ENCODE data around the gene CORO6.

Gene CORO6

DNA sequence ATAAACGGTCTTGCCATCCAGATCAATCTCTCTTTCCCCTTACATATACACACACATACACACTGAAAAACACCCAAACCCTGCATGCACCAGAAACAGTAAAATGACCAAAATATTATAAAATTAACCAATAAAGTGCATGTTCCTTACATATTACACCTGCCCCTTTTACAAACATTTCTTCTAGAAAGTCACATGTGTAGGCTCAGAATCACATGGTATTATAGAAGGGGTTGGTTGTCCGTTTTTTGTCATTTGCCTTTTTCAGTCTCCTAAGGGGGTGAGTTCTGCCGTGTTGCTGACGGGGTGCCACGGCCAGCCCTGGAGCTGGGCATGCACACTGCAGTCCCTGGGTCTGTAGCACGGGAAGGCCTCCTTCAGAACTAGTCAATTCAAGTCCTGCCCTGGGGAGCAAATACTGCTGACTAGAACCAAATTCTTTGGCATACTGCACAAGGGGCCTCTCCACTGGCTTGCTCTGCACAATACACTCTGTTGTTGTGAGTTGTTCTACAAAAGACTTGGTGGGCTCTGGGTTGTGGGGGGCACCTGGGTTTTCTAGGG lies 8.0 kb upstream of the CORO6 start:
- DNase-seq (ENCODE audit: low spot score), result no peak

DNA sequence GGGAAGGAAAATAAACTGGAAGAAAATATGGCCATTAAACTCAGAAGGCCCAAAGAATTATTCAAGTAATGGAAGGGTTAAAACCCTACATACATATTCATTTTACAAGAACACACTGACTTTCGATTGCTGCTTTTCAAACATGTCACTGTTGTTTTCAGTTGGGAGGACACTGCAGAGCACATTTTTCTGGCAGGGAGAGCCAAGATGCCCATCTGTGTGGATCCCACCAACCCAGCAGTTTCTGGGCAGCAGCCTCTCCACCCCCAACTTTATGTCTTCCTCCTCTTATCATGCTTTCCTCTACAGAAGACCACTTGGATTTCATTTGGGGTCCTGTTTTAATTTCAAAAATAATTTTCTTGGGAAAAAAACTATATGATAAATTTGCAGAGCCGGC lies 7.1 kb upstream of the CORO6 start:
- no peak for DNase-seq (ENCODE audit: low spot score)

DNA sequence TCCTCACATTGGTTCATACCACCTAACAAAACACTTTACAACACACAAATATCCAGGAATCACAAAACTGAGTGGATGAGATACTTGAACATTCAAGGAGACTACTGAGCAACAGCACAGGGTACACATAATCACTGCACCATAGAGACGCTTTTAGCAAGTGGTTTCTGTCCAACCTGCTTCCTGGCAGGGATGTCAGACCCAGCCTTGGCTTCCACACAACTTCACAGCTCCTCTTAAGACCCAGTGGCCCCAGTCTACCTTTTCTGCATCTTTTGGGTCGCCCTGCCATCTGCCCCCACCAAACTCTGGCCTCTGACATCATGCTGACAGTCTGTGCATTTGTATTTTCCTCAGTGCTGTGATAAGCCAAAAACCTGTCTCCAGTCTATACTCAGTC lies 5.9 kb upstream of the CORO6 start:
- no peak for DNase-seq (ENCODE audit: low spot score)

DNA sequence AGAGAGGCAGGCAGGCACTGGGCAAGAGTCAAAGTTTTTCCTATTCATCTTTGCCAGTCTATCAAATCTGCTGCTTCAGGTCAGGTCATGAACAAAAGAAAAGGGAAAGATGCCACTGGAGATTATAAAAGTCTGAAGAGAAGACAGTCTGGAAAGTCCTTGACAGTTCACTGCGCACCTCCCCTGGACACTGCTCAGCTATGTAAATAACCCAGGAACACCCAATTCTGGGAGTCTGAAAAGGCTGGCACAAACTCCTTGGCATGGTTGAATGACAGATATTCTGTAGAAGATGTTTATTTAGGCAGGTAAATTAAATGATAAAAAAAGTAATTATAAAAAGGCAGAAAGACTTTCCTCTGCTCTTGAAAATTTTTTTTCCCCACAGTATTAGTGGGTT lies 5.2 kb upstream of the CORO6 start:
- no peak for DNase-seq (ENCODE audit: low spot score)

DNA sequence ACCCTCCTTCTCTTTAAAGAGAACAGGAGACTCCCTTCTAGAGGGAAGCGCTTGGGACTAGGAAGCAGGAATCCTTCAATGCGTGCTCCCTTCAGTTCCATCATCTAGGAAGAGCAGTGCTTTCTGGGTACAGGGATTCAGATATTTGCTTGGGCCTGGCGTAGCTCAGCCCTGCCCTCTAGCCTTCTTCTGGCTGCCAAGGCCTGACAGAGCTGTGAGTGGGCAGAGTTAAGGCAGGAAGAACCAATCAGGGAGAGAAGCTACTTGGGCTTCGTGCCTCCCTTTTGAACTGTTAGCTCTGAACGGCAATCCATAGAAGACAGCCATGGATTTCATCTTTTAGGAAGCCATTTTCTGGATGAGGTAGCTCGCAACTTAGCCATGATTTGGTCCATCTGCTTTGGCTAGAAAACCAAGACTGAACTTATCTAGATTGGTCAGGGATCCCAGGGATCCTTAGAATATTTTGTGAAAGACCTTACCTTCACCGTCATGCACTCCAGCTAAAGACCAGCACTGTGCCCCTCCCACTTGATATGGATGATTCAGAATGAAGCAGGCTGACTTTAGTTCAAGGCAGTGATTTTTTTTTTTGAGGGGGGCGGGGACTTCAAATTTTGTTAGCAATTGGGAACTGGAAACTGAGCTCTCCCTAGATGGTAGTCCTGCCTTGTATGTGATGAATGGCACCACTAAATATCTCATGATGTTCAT lies 2.5 kb upstream of the CORO6 start:
- no peak for DNase-seq (ENCODE audit: low spot score)

DNA sequence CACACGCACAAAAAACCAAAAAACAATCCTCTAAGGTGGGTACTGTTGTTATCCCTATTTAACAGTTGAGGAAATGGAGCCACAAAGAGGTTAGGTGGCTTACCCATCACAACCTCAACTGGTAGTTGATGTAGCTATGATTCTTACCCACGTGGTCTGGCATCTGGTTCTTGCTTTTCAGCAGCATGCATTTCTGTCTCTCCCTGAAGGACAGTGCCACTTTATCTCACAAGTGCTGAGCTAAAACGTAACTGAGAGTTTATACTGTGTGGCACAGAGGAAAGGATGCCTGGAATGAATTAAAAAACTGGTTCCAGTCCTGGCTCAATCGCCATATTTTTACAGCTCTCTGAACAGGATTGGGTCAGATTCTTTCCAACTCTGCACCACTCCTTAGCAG lies 1.9 kb upstream of the CORO6 start:
- no peak for DNase-seq (ENCODE audit: low spot score)

DNA sequence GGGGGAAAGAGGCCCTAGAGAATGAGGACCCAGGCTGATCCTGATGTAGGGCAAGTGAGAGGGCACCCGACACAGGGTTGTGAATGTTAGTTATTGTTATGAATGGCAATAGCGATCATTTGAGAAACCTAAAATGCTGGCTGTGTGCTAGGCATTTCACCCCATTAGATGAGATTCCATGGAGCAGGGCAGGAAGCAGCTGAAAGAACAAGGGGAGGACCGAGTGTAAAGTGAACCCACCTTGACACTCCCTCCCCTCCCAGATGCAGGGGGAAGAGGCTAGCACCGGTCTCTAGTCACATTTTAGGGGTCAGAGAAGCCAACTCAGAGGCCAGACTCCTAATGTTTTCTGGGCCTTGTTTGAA lies 553 bp upstream of the CORO6 start:
- no peak for DNase-seq (ENCODE audit: low spot score)

DNA sequence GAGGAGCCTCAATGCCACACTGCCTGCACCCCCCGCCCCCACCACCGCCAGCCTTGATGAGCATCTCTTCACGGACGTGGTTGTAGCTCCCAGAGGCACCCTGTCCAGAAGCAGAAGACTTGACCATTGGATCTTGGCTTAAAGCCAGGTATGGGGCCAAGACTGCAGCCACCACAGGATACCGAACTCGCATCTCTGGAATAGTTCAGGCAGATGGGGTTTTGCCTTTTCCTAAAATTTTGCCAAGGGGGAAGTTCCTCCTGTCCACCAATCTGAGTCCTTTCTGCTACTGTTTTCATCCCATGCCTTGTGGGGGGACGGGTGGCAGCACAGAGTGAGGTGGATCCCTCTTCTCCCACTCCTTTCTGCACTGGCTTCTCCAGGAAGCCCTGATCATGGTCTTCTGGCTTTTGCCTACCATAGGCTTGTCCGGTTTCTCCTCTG lies 939 bp downstream of the CORO6 start:
- DNase-seq (ENCODE audit: low spot score), result no peak

DNA sequence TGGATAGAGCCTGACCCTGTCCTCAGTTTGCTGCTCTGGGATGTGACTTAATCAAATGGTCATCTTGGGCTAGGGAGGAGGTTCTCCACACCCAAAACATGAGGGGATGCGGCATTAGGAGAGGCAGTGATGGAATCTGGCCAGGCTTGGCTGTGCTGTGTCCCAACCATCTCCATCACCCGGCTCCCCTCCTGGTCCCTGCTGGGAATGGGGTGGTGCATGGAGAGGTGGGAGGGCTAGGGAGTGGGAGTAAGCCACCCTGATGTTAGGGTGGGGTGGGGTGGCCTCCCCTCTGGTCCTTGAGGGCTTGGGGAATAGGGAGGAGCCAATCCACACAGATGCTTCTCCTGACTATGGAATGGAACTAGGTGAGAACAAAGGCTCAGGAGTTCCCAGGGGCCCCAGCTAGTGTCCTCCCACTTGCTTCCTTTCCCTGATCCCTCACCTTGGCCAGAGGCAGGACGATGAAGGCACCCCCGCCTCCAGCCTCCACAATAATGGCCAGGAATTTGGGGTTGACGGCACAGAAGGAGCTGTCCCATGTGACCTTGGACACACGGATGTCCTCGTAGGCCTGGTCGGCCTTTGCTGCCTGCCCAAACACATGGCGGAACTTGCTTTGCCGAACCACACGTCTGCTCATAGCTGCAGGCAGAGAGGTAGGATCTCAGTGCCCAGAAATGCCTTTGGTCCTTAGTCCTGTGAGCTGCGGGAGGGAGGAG lies 1.8 kb downstream of the CORO6 start:
- DNase-seq (ENCODE audit: low spot score), result no peak

DNA sequence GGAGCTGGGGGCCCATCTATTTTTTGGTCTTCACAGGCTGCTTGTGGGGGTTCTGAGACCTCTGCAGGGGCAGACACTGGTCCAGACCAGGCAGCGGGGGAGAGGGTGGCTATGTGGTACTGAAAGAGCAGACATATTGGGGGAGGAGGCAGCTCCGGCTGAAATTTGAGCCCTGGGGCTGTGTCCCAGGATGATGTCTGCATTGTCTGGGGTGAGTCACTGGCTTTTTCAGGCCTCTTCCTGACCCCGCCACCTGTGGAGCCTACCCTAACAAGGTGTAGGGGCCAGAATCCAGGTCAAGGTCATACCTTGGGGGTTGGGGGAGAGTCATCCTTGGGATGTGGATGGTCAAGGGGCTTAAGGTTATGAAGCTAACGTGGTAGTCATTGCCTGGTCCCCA lies 2.4 kb downstream of the CORO6 start:
- DNase-seq (ENCODE audit: low spot score), result no peak

DNA sequence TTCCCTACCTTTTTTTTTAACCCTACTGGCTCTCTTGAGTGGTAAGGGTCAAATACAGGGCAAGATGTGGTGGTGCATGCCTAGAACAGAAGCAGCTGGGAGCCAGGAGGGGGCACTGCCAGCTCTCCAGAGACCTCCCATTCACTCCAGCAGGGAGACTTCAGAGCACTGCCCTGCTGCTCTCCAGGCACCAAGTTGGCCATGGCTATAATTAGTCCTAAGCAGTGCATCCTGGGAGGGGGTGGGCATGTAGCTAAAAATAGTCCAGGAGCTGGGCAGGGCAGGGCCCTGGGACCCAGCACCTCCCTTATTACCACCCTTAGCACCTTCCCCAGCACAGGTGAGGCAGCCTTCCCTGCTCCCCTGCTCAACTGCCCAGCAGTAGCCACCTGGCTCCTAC lies 3.5 kb downstream of the CORO6 start:
- DNase-seq (ENCODE audit: low spot score), result no peak

DNA sequence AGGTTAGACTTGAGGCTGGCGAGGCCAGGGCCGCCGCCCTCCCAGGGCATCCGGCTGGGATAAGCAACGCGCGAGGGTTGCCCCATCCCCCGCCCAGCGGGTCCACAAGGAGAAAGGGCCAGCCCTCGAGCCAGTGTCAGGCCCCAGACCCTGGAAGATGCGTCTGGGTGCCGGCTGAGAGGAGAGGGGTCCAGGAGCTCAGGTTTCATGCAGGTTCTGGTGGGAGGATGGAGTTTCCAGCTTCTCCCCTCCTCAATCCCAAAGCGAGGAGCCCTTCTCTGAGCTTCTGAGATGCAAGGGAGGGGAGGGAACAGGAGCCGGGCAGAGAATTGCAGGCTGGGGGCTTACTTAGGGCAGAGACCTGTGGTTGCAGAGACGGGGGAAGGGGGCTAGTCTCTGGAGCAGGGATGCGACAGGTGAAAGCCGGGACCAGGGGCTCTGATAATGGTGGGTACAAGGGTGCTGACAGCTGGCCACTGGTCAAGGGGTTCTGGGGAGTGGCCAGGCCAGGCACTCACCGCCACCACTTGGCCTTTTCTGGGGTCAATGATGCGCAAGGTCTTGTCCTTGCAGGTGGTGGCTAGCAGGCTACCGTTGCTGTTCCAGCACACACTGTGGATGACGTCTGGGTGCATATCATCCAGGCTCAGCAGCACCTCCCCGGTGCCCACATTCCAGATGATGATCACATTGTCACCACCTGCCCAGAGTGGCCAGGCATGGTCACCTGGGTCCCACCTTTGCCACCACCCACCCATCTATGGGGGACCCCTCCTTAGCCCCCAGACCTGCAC lies 4.2 kb downstream of the CORO6 start:
- DNase-seq (ENCODE audit: low spot score), result peak; percentile 59

DNA sequence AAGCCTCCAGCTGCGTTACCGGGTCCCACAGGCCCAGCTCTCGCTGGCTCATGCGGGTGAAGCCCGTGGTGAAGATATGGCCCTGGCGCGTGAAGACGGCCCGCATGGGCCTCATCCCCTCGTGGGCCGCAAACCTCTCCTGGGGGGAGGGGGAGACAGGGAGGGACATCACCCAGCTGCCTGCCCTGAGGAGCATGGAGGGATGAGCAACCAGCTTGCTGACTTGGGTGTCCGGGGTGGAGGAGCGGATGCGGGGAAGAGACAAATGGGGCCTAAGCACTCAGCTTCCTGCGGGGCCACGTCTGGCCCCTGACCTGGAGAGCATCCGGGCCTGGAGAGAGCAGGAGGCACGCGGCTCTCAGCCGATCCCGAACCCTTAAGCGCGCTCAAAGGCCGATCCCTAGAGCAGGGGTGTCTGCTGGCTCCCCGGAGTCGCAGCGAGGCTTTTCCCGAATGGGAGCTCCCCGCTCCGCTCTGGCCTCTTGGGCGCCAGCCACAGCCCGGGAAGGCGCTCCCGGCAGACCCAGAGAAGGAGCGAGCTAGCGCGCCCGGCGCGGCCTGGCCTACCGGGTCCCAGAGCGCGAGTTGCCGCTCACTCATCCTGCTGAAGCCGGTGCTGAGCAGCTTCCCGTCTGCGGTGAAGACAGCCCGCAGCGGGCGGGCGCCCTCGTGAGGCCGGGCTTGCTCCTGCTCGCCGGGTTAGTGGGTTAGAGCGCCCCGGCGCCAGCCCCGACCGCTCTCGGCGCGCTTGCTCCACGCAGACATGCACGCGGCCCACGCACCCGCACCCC lies 5.0 kb downstream of the CORO6 start:
- peak; percentile 90 for DNase-seq (ENCODE audit: low spot score)

DNA sequence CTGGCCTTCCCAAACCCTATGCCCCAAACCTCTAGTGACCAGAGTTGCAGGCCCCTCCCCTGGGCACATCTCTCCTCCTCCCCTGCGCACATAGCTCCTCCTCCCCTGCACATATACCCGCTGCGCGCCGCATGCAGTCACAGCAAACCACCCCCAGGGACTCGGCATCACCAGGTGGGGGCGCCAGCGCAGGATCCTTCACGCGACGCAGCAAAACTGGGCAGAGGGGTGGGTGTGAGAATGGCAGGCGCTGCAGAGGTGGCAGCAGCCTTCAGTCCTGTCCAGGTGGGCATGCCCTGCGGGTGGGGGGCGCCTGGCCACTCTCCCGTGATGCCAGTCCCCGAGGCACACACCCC lies 5.6 kb downstream of the CORO6 start:
- peak; percentile 98 for DNase-seq (ENCODE audit: low spot score)

DNA sequence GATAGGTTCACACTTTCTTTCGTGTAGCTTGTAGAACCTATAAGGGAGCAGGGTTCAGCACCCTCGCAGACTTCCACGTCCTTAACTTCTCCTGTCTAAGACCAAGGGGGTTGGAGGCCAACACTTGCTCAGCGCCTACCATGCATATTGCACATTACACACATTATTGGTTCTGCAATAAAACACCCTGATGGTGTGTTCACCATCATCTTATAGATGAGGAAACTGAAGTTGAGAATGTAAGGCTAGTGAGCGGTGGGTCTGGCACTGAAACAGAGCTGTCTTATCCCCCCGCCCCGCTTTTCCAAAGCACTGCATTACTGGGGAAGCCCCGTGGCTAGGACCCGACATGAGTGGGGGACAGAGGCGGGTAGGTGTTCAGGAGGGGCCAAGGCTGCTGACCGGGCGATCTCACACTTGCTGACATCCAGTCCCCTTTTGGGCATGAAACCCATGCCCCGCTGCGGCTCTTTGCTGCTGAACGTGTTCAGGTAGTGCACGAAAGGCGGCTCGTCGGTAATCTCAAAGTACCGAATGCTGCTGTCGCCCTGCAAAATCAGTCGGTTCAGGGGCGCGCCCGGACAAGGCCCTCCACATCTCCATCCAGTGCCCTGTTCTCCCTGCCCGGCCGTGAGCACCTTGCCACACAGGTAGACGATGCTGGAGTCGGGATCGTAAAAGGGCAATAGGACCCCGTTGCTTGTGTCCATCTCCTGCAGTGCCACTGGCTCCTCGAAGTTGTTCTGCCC lies 6.2 kb downstream of the CORO6 start:
- DNase-seq (ENCODE audit: low spot score), result no peak

DNA sequence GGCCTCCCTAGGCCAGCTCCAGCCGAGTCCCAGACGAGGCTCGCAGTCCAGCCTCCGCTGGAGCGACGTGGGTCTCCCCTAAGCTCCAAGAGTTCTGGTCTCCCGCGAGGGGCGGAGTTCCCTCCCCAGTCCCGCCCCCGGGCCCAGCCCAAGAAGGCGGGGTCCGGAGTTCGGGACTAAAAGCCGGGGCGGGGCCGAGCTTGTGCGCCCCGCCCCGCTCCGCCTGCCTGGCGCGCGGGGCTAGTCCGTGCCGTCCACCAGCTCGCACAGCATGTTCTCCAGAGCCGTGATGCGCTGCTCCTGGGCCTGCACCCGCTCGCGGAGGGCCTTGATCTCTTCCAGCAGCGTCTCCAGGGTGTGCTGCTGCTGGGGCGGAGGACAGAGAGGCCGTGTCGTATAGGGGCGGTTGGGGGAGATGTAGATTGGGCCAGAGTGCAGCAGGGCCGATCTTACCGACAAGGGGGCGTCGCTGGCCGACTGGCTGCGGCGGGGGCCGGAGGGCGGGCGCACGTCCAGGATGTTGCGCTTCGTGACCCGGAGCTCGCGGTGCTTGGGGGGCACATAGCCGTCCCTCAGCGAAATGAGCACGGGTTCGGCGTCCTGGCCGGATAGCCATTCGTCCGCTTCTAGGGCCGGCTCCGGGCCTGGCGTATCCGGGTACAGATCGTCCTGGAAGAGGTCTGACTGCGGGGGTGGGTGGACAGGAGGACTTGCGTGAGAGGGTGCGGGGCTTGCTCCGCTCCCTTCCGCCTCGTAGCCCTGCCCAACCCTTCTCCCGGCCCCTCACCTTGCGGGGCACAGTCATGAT lies 7.0 kb downstream of the CORO6 start:
- peak; percentile 94 for DNase-seq (ENCODE audit: low spot score)

DNA sequence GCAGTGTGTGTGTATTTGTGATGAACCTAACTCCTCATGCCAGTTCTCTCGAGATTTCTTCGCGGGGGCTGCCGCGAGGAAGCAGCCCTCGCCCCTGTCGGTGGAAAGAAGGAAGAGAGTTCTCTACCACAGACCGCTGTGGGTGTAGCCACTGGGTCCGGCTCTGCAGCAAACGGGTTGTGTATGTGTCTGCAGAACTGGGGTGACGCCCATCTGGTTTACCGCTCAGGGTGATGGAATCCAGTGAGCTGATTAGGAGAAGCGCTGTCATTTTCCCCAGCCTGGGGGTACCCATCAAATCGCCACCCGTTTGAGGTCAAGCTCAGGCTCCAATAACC lies 7.7 kb downstream of the CORO6 start:
- peak; percentile 68 for DNase-seq (ENCODE audit: low spot score)

DNA sequence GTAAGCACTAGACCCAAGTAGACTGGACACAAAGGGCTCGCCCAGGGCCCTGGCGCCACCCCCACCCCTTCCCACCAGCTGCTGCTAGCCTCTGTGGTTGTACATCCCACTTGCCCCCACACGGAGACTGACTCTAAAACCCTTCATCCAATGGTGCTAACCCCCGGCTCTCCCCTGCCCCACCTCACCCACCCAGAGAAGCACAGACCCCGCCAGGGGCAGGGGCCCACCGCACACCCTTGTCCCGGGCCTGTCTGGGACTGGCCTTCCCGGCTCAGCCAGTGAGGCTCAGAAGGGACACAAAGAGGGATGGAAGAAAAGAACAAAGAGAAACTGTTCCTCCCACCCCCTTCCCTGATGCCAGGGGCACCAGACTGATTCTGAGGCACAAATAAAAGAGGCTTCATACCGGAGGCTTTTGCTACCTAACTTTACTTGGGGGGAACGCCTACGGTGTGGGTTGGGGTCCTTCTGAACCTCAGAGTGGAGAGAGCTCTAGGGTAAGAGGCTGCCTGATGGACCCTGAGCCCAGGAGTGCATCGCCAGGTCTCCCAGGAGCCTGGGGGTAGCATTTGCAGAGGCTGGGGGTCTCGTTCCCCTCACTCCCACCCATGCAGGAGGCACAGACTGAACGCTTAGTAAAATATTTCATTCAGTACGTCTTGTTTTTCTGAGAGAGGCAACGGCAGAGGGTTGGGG lies 8.2 kb downstream of the CORO6 start:
- DNase-seq (ENCODE audit: low spot score), result no peak

DNA sequence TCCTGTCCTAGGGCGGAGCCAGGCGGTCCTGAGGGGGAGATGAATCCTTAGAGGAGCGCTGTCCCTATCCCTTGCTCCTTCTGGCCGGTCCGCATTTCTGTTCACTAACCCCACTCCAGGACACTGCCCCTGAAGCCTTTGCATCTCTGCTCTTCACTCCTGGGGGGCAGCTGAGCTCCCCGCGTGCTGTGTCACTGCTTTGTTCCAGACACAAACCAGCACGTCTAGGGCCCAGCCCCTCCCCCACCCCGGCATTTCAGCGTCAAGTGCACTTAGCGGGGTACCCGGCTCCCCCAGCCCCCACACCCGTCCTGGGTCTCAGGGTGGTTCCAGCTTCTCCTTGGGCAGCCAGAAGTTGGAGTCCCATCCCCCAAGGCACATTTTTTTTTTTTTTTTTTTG lies 8.9 kb downstream of the CORO6 start:
- DNase-seq (ENCODE audit: low spot score), result no peak

DNA sequence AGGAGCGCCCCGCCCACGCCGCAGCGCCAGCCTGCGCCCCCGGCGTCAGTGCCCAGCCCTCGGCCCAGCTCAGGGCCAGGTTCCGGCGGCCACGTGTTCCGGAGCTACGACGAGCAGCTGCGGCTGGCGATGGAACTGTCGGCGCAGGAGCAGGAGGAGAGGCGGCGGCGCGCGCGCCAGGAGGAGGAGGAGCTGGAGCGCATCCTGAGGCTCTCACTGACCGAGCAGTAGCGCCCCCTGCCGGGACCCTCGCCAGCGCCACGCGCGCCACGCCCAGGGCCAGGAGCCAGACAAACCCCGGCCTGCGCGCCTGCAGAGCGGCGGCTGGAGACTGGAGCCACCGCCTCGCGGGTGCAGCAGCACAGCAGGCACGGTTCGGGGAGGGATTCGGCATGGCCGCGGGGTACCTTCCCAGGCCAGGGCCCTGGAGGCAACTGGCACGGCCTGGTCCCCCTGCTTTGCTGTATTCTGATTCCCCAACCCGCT lies 9.3 kb downstream of the CORO6 start:
- DNase-seq (ENCODE audit: low spot score), result peak; percentile 92
